GM12874 (cell line): ENCODE results near the gene PROSER1.

ENCODE experiments used
- TF ChIP-seq, protein P1 (sequence below): IDR thresholded peaks from 2 replicates; pipeline ENCODE4 v1.5.1; 2011; ENCODE audit warnings: low read depth, mild to moderate bottlenecking, control low read depth, low read length, moderate library complexity; ENCODE audit not compliant: insufficient read depth

Gene PROSER1

DNA sequence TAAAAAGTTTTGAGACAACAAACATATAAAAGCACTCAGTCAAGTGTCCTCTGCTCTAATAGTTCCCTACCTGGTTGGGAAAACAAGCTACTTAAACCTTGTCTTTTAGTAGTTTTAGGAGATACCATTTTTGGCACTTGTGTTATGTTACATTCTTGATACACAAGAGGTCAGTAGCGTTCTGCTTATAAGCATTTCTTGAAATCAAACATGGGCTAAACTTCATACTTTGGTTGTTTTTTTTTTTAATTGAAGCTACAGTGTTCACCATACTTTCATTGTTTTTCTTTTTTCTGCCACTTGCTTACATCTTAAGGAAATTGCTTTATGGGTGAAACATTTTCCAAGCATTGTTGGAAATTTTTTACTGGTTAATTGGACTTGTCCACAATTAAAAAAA is 13.3 kb upstream of the PROSER1 start:
- TF ChIP-seq, protein P1, sequence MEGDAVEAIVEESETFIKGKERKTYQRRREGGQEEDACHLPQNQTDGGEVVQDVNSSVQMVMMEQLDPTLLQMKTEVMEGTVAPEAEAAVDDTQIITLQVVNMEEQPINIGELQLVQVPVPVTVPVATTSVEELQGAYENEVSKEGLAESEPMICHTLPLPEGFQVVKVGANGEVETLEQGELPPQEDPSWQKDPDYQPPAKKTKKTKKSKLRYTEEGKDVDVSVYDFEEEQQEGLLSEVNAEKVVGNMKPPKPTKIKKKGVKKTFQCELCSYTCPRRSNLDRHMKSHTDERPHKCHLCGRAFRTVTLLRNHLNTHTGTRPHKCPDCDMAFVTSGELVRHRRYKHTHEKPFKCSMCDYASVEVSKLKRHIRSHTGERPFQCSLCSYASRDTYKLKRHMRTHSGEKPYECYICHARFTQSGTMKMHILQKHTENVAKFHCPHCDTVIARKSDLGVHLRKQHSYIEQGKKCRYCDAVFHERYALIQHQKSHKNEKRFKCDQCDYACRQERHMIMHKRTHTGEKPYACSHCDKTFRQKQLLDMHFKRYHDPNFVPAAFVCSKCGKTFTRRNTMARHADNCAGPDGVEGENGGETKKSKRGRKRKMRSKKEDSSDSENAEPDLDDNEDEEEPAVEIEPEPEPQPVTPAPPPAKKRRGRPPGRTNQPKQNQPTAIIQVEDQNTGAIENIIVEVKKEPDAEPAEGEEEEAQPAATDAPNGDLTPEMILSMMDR, result 0 out of 2 replicates have a peak, but pooled peaks have one; percentile 15

GRCh38 chr13:39049274-39049673 is 11.4 kb upstream of the PROSER1 start:
- TF ChIP-seq, protein P1, result no peak

DNA sequence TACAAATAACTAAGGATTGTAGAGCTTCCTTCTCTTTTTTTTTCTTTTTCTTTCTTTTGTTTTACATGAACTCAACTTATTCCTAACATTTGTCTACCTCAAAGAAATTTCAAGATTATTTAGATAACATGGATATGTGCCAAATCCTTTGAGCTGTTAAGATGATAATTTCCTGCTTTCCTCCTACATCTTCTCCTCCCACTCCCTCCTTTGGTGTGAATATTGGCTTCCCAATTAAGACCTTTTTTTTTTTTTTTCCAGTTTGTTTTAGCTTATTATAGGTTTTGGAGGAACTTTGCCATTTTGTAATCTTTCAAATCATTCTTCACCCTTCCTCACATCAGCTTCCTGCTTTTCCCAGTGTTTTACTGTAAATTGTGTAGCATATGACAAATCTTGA is 10.9 kb upstream of the PROSER1 start:
- TF ChIP-seq, protein P1, result no peak

DNA sequence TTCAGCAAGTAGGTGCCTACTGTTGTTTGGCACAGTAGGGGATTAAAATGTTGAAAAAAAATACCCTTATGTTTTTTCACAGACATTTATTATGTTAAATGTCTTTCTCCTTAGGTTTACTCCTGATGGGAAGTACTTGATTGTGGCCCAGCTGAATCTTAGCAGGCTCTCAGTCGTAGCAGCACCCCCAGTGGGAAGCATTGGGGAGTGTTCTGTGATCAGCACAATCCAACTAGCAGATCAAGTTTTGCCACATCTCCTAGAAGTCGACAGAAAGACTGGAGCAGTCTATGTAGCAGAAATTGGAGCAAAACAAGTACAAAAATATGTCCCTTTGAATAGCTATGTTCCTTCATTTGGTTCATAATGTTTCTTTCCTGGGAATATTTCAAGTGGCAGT is 9.7 kb upstream of the PROSER1 start:
- TF ChIP-seq, protein P1, result no peak

DNA sequence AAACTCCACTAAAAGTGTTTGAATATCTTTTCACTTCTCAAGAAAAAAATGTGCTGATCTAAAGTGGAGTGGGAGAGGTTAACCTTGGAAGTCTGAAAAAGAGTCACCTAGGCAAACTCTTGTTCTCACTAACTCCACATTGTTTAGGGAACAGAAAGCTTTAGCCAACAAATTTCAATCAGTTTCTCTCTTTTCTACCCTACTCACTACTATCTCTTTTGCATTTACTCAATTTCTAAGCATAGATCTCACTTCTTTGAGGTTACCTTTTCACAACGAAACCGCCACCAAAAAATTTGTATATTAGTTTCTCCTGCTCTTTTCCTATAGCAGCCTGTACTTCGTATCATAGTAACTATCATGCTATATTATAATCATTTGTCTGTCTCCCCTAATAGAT is 6.6 kb upstream of the PROSER1 start:
- TF ChIP-seq, protein P1, result no peak

GRCh38 chr13:39040206-39040605 is 2.3 kb upstream of the PROSER1 start:
- TF ChIP-seq, protein P1, result no peak

- TF ChIP-seq, protein P1, result no peak
Observed at GRCh38 chr13:39039041-39039440, 1.2 kb upstream of the PROSER1 start.
